ENCODE results near the gene CFAP92. TPM values are rescaled to one million over a fixed set of nuclear protein-coding genes. Genes with fewer than 3 reads are reported as not detected.
"Not testable (repeated sequence)": the region's sequence is repeated elsewhere in the genome, so short reads cannot be mapped to it uniquely, and the experiment has no call there.

CFAP92 gene
- total and polyA plus RNA-seq, 8 donors: 0.37 to 1.3 (median 0.46) TPM

GRCh38 chr3:128929364-128929763 is 64.5 kb downstream of the CFAP92 start:
- 88 to 92% methylated on average over 3 of the region's 3 CpGs for WGBS, 2 donors
- ATAC-seq (no peak), FAIRE-seq (no peak)

DNA sequence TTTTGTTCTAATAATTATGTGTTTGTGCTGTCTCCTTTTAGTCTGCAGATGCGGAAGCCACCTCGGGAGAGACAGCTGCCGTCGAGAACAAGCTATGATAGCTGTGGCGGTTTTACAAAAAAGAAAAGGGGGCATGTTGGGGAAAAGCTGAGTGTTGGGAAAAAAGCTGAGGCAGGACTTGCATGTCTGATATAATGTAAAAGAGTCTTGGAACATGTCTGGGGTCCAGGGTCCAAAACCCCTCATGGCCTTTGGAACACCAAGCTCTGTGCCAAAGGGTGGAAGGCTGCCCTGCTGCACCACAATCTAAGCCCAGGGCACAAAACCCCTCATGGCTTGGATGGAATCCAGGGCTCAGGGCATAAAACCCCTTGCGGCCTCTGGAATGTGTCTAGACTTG is 69.9 kb downstream of the CFAP92 start:
- H3K27me3 ChIP-seq; FAIRE-seq; H3K27ac ChIP-seq; intact Hi-C loops (cut with DNase I); H3K9me3 ChIP-seq; H3K36me3 ChIP-seq; DNase-seq; H3K4me3 ChIP-seq; ATAC-seq; H3K4me1 ChIP-seq: not testable (repeated sequence)
- 86 to 96% methylated on average over 6 of the region's 6 CpGs for WGBS, 2 donors

More at GRCh38 chr3:128929364-128929763, 64.5 kb downstream of the CFAP92 start:
- intact Hi-C loops (cut with DNase I): no loop called here
- H3K9me3 ChIP-seq: no peaks in the 10 kb centered on the region
- no peak overlapping the region for H3K4me3 ChIP-seq
- no peaks in the 10 kb centered on the region for H3K27me3 ChIP-seq
- TF ChIP-seq CTCF (IDR thresholded peaks at IDR 0.05): no peak
- H3K4me1 ChIP-seq: no peaks in the 10 kb centered on the region
- DNase-seq: no peak
- no peaks in the 10 kb centered on the region for H3K36me3 ChIP-seq
- no peak overlapping the region for H3K27ac ChIP-seq

- Histone ChIP-seq H3K4me3 (no peak overlapping the region), H3K36me3 (no peaks in the 10 kb centered on the region), H3K27ac (no peak overlapping the region), H3K9me3 (no peaks in the 10 kb centered on the region), H3K4me1 (no peaks in the 10 kb centered on the region), H3K27me3 (no peaks in the 10 kb centered on the region)
- FAIRE-seq (no peak), DNase-seq (no peak), ATAC-seq (no peak)
- intact Hi-C loops (cut with DNase I): no loop called here
- 86 to 99% methylated on average over 2 of the region's 2 CpGs for WGBS, 2 donors
- TF ChIP-seq CTCF (IDR thresholded peaks at IDR 0.05): no peak
Observed at GRCh38 chr3:128923576-128923975, 70.3 kb downstream of the CFAP92 start.

DNA sequence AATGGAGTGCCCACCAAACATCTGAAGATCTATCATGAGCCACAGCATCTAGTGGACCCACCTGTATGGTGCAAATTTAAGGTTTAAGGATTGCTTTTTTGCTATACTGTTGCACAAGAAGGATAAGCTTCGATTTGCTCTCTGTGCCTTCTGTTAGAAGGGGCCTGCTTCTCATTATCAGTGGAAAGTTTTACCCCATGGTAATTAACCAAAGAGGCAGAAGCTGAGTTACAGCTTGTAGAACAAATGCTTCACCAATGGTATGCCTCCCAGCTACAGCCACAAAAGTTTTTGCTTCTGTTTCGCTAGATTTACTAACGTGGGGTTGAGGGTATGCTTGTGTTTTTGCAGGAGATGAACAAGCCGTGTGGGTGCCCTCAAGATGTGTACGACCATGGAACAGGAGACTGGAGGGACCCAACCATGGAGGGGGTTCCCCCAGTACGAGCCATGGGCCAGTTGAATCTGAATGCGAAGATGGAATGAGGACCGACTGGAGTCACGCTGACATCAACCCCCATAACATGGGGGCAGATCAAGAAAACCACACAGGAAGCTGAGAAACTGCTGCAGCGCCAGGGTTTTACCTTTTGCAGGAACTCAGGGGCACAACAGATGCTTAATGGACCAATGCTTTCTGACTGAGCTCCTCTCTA is 70.9 kb downstream of the CFAP92 start:
- ATAC-seq (no peak), DNase-seq (no peak), FAIRE-seq (no peak)
- H3K4me1 ChIP-seq: no peaks in the 10 kb centered on the region
- H3K36me3 ChIP-seq: peaks cover 0 to under 1% (median 0%) of the 10 kb centered on the region in 3 donors
- TF ChIP-seq CTCF (IDR thresholded peaks at IDR 0.05): no peak
- H3K4me3 ChIP-seq: no peak overlapping the region
- 78 to 89% methylated on average over 10 of the region's 10 CpGs for WGBS, 2 donors
- H3K27me3 ChIP-seq: no peaks in the 10 kb centered on the region
- H3K27ac ChIP-seq: no peak overlapping the region
- no peaks in the 10 kb centered on the region for H3K9me3 ChIP-seq
- intact Hi-C loops (cut with DNase I): no loop called here

DNA sequence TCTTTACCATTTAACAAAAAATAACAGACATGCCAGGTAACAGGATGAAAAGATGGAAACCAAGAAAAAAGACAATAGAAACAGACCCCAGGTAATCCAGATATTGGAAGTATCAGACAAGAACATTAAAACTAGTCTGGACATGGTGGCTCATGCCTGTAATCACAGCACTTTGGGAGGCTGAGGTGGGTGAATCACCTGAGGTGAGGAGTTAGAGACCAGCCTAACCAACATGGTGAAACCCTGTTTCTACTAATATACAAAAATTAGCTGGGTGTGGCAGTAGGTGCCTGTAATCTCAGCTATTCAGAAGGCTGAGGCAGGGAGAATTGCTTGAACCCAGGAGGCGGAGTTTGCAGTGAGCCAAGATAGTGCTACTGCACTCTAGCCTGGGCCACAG is 73.9 kb downstream of the CFAP92 start:
- FAIRE-seq (no peak), ATAC-seq (no peak), DNase-seq (no peak)
- intact Hi-C loops (cut with DNase I): no loop called here
- TF ChIP-seq CTCF (IDR thresholded peaks at IDR 0.05): no peak
- Histone ChIP-seq H3K4me1 (no peaks in the 10 kb centered on the region), H3K27ac (no peak overlapping the region), H3K4me3 (no peak overlapping the region), H3K27me3 (no peaks in the 10 kb centered on the region), H3K9me3 (no peaks in the 10 kb centered on the region), H3K36me3 (peaks cover 0 to 11% (median 5%) of the 10 kb centered on the region in 3 donors)
- WGBS, 2 donors: 95 to 96% methylated on average over 1 of the region's 1 CpG

All from pancreas (tissue), 10 donors.